Gastrocnemius medialis (tissue), 4 donors: ENCODE measurements around the gene GABRR2.

Experiments used
- POLR2A ChIP-seq, 2 donors: fragments of 450-650 bp; IDR thresholded peaks; one replicate each; pipeline ENCODE4 v1.6.1; 2017; ENCODE audit warnings: antibody characterized with exemption in 2 of 2, mild to moderate bottlenecking in 2 of 2, moderate library complexity in 2 of 2
- TF ChIP-seq, protein P1 (sequence below), 5 experiments: fragments of 450-650 bp in 3 of 5; fragments of 200-600 bp in 2 of 5; sonication (generic) in 2 of 5; IDR thresholded peaks in 4 of 5; conservative IDR thresholded peaks in 1 of 5; 1 replicate in 4 of 5; 2 replicates in 1 of 5; pipeline ENCODE4 v1.5.1; 2016 to 2019; ENCODE audit warnings: antibody characterized with exemption in 5 of 5, mild to moderate bottlenecking in 3 of 5, moderate library complexity in 3 of 5

DNA sequence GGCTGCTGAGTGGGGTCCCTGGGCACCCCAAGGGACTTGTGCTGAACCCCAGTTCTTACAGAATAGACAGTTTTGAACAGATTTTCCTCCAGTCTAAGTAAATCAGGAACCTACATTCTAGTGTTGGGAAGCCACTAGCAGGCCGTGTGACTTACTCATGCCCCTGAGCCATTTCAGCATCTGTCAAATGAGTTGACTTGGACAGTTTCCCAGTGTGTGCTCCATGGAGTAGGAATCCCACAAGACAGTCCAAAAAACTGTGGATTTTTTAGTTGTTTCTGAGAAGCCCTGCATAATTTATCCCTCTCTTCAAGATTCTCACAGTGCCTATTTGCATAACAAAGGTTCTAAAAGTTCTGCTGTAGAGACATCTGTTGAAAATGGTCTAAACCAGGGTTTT lies 2.1 kb downstream of the GABRR2 start:
- no peak for TF ChIP-seq POLR2A (IDR thresholded peaks at IDR 0.05)
- TF ChIP-seq, protein P1, sequence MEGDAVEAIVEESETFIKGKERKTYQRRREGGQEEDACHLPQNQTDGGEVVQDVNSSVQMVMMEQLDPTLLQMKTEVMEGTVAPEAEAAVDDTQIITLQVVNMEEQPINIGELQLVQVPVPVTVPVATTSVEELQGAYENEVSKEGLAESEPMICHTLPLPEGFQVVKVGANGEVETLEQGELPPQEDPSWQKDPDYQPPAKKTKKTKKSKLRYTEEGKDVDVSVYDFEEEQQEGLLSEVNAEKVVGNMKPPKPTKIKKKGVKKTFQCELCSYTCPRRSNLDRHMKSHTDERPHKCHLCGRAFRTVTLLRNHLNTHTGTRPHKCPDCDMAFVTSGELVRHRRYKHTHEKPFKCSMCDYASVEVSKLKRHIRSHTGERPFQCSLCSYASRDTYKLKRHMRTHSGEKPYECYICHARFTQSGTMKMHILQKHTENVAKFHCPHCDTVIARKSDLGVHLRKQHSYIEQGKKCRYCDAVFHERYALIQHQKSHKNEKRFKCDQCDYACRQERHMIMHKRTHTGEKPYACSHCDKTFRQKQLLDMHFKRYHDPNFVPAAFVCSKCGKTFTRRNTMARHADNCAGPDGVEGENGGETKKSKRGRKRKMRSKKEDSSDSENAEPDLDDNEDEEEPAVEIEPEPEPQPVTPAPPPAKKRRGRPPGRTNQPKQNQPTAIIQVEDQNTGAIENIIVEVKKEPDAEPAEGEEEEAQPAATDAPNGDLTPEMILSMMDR (IDR thresholded peaks at IDR 0.05 in 4 of 5, conservative IDR thresholded peaks at IDR 0.05 in 1 of 5): no peak
